ENCODE measurements around the gene SEMA5B. TPM values are rescaled to one million over a fixed set of nuclear protein-coding genes. Genes with fewer than 3 reads are reported as not detected.
A peak's percentile ranks its signal among the peaks of the same experiment; 100 is the strongest.

The SEMA5B gene
- total RNA-seq (2014; rRNA removed; shearing (Covaris generic)) (0.13 and 0.41 TPM in 2 replicates), total RNA-seq (2022) (1.2 and 2.3 TPM in 2 replicates), Bru-seq, nascent RNA (percentile 20 among the genes with signal in this experiment), BruChase-seq, experiment 1, labeled RNA remaining after a 6-hour chase (percentile 16 among the genes with signal in this experiment), BruChase-seq, experiment 2, labeled RNA remaining after a 2-hour chase (percentile 17 among the genes with signal in this experiment)
- long read RNA-seq, partial matches to known transcripts: 0 of 5 reads
- long read RNA-seq, other reads (novel, unspliced or antisense): 5 of 5 reads

- Histone ChIP-seq H3K4me2 (ENCODE audit: low read length) (peak within 1 kb of the TSS; percentile 29; the same call in 1 of the 2 replicates), H2AFZ (ENCODE audit: low read length) (no peak within 1 kb of the TSS), H3K4me1 (ENCODE audit: insufficient read depth, low read length, poor library complexity, severe bottlenecking) (no peaks in the 10 kb centered on the region), H3K9me3 (ENCODE audit: low read length) (no peaks in the 10 kb centered on the region), H3K9me2 (ENCODE audit: insufficient read depth, low read length) (no peaks in the 10 kb centered on the region), H3K79me2 (ENCODE audit: insufficient read depth, low read depth, low read length) (no peaks in the 10 kb centered on the region), H3K36me3 (ENCODE audit: insufficient read depth, low read length) (no peaks in the 10 kb centered on the region), H3K27ac (ENCODE audit: low read depth, low read length, poor library complexity, severe bottlenecking) (no peak within 1 kb of the TSS), H3K4me3 (ENCODE audit: low read depth, low read length, poor library complexity, severe bottlenecking) (no peak within 1 kb of the TSS), H4K20me1 (ENCODE audit: insufficient read depth, low read length) (no peaks in the 10 kb centered on the region)
- POLR2A ChIA-PET: no interaction called here
- BruUV-seq (replicated peaks): no TSS peak
- intact Hi-C loops (cut with micrococcal nuclease; ENCODE audit: unreplicated experiment): loop anchor here (1.0 to 10.0 kb wide), 4 partner anchors 84 to 635 kb away; no protein-coding TSS in a partner anchor
- no peak for TF ChIP-seq EZH2phosphoT487 (IDR thresholded peaks at IDR 0.05; ENCODE audit: borderline replicate concordance, low read depth, low read length)
- peak; percentile 40 for TF ChIP-seq CTCF (conservative IDR thresholded peaks at IDR 0.05; ENCODE audit: low read length)
- CTCF ChIA-PET (ENCODE audit: unreplicated experiment): interaction anchor here (0.6 kb wide), 1 partner anchor 329 kb away, joined by 6 read pairs; no protein-coding TSS in a partner anchor
- no peak for DNase-seq (ENCODE audit: low spot score)
Measured at GRCh38 chr3:123027292-123028232, at the start of gene SEMA5B. SEMA5B (minus strand) TSS chr3:123027763; CDS start chr3:122961263, 66,500 bp downstream.

GRCh38 chr3:123076496-123077418 is 49.2 kb upstream of the SEMA5B start:
- H3K4me3 ChIP-seq (ENCODE audit: low read depth, low read length, poor library complexity, severe bottlenecking): no peak overlapping the region
- DNase-seq (ENCODE audit: low spot score): no peak
- ChIA-PET POLR2A (no interaction called here), CTCF (ENCODE audit: unreplicated experiment) (no interaction called here)
- no peaks in the 10 kb centered on the region for H4K20me1 ChIP-seq (ENCODE audit: insufficient read depth, low read length)
- H3K79me2 ChIP-seq (ENCODE audit: insufficient read depth, low read depth, low read length): no peaks in the 10 kb centered on the region
- TF ChIP-seq CTCF (conservative IDR thresholded peaks at IDR 0.05; ENCODE audit: low read length) (no peak), EZH2phosphoT487 (IDR thresholded peaks at IDR 0.05; ENCODE audit: borderline replicate concordance, low read depth, low read length) (no peak)
- no peaks in the 10 kb centered on the region for H3K4me1 ChIP-seq (ENCODE audit: insufficient read depth, low read length, poor library complexity, severe bottlenecking)
- H3K9me2 ChIP-seq (ENCODE audit: insufficient read depth, low read length): no peaks in the 10 kb centered on the region
- no peak overlapping the region for H2AFZ ChIP-seq (ENCODE audit: low read length)
- intact Hi-C loops (cut with micrococcal nuclease; ENCODE audit: unreplicated experiment): no loop called here
- no peak overlapping the region for H3K4me2 ChIP-seq (ENCODE audit: low read length)
- H3K27ac ChIP-seq (ENCODE audit: low read depth, low read length, poor library complexity, severe bottlenecking): no peak overlapping the region
- H3K9me3 ChIP-seq (ENCODE audit: low read length): no peaks in the 10 kb centered on the region
- BruUV-seq (replicated peaks): no TSS peak
- no peaks in the 10 kb centered on the region for H3K36me3 ChIP-seq (ENCODE audit: insufficient read depth, low read length)
